Left kidney (tissue), 8 donors: ENCODE results near the gene IL5RA. TPM values are rescaled to one million over a fixed set of nuclear protein-coding genes. Genes with fewer than 3 reads are reported as not detected.

Experiments used
- DNase-seq: peaks from one replicate; pipeline ENCODE4 v3.0.0-alpha.2; 2013
- long read RNA-seq, 8 donors: transcript quantifications; one replicate each; lab custom pipeline, GENCODE V29; 2026
- polyA plus RNA-seq: library from polyadenylated mRNA; unstranded; fragments of 120-200 nt; gene quantifications from one replicate; pipeline ENCODE4 v1.2.1, GENCODE V29; 2013; ENCODE audit not compliant: insufficient read length

IL5RA gene
- 0.73 TPM for polyA plus RNA-seq
- long read RNA-seq, donor 1 = 0 reads
- long read RNA-seq, donor 2 = 0 reads
- long read RNA-seq, donor 3 = 0 reads
- long read RNA-seq, donor 4 = 0 reads
- long read RNA-seq, donor 5 = 0 reads
- long read RNA-seq, donor 6 = 0 reads
- long read RNA-seq, donor 7 = 0 reads
- long read RNA-seq, donor 8 = 0 reads

GRCh38 chr3:3110299-3110630 is at the start of gene IL5RA:
Gene IL5RA, minus strand, starts transcription at chr3:3110374. Its CDS starts 5,390 bp downstream, at chr3:3104984.
- DNase-seq = peak; percentile 60

- no peak for DNase-seq
Observed at GRCh38 chr3:3157484-3157883, 47.3 kb upstream of the IL5RA start.

GRCh38 chr3:3154879-3155610 is 44.9 kb upstream of the IL5RA start:
- DNase-seq = no peak

- no peak for DNase-seq
Observed at GRCh38 chr3:3151513-3151912, 41.3 kb upstream of the IL5RA start.

GRCh38 chr3:3149560-3149959 is 39.4 kb upstream of the IL5RA start:
- DNase-seq = no peak

GRCh38 chr3:3145831-3146230 is 35.7 kb upstream of the IL5RA start:
- DNase-seq = no peak

GRCh38 chr3:3141939-3142338 is 31.8 kb upstream of the IL5RA start:
- no peak for DNase-seq

GRCh38 chr3:3137526-3137925 is 27.4 kb upstream of the IL5RA start:
- no peak for DNase-seq

- no peak for DNase-seq
Observed at GRCh38 chr3:3134750-3135448, 24.7 kb upstream of the IL5RA start.

GRCh38 chr3:3133500-3133899 is 23.3 kb upstream of the IL5RA start:
- no peak for DNase-seq

GRCh38 chr3:3129579-3129978 is 19.4 kb upstream of the IL5RA start:
- no peak for DNase-seq

- DNase-seq = no peak
Observed at GRCh38 chr3:3127432-3128010, 17.3 kb upstream of the IL5RA start.

- peak; percentile 93 for DNase-seq
Observed at GRCh38 chr3:3126477-3127431, 16.6 kb upstream of the IL5RA start, which contains the start of gene TRNT1. Gene TRNT1, plus strand, starts transcription at chr3:3126940. Its CDS starts 2,101 bp downstream, at chr3:3129041.

- DNase-seq = no peak
Observed at GRCh38 chr3:3125977-3126376, 15.8 kb upstream of the IL5RA start.

GRCh38 chr3:3119393-3119851 is 9.2 kb upstream of the IL5RA start:
- no peak for DNase-seq

GRCh38 chr3:3117651-3118050 is 7.5 kb upstream of the IL5RA start:
- no peak for DNase-seq

GRCh38 chr3:3113042-3113709 is 3.0 kb upstream of the IL5RA start:
- DNase-seq = no peak

GRCh38 chr3:3110749-3111361 is 681 bp upstream of the IL5RA start:
- DNase-seq = no peak

- no peak for DNase-seq
Observed at GRCh38 chr3:3109407-3110298, 521 bp downstream of the IL5RA start.

GRCh38 chr3:3107858-3108257 is 2.3 kb downstream of the IL5RA start:
- no peak for DNase-seq
